K562 (cell line): ENCODE measurements around the gene C19orf44. TPM values are rescaled to one million over a fixed set of nuclear protein-coding genes. Genes with fewer than 3 reads are reported as not detected.

Experiments used
- DDX20 ChIP-seq: fragments of 450-650 bp; IDR thresholded peaks from 2 replicates; pipeline ENCODE4 v1.6.1; 2016; ENCODE audit warnings: missing genetic modification characterization, low read depth, mild to moderate bottlenecking, missing compliant biosample characterization, moderate library complexity
- DNMT1 ChIP-seq: fragments of 450-650 bp; IDR thresholded peaks from 2 replicates; pipeline ENCODE4 v1.6.1; 2016; ENCODE audit warnings: antibody characterized with exemption, mild to moderate bottlenecking
- ELF2 ChIP-seq: fragments of 250-450 bp; sonication (Bioruptor Pico); IDR thresholded peaks from 2 replicates; pipeline ENCODE4 v1.5.0; 2021; ENCODE audit warnings: mild to moderate bottlenecking
- FOXM1 ChIP-seq, 2 experiments: fragments of 450-650 bp in 1 of 2; sonication (generic) in 1 of 2; formaldehyde crosslinking in 1 of 2; IDR thresholded peaks; 2 replicates each; pipeline versions ENCODE4 v1.6.1 to v1.9.0; 2017 to 2022; ENCODE audit warnings: low read depth in 2 of 2, mild to moderate bottlenecking in 2 of 2, missing genetic modification reagents in 1 of 2, moderate library complexity in 1 of 2
- KLF6 ChIP-seq: fragments of 250-450 bp; sonication (Bioruptor Pico); IDR thresholded peaks from 2 replicates; pipeline ENCODE4 v1.4.0; 2020; ENCODE audit warnings: mild to moderate bottlenecking, moderate library complexity, borderline replicate concordance
- MCM5 ChIP-seq: fragments of 450-650 bp; IDR thresholded peaks from 2 replicates; pipeline ENCODE4 v1.6.1; 2016; ENCODE audit warnings: low read depth
- MITF ChIP-seq: IDR thresholded peaks from 2 replicates; pipeline ENCODE4 v1.6.1; 2014; ENCODE audit warnings: antibody characterized with exemption
- MLLT1 ChIP-seq, 2 experiments: fragments of 450-650 bp; IDR thresholded peaks; 2 replicates each; pipeline ENCODE4 v1.6.1; 2016
- NR4A1 ChIP-seq, 2 experiments: fragments of 250-450 bp in 1 of 2; fragments of 450-650 bp in 1 of 2; sonication (Bioruptor Pico) in 1 of 2; IDR thresholded peaks; 2 replicates each; pipeline versions ENCODE4 v1.4.0 to v1.6.1; 2016 to 2020; ENCODE audit warnings: mild to moderate bottlenecking in 2 of 2, missing compliant biosample characterization in 1 of 2, missing genetic modification characterization in 1 of 2, moderate library complexity in 1 of 2
- PATZ1 ChIP-seq: fragments of 250-450 bp; sonication (Bioruptor Pico); IDR thresholded peaks from 2 replicates; pipeline ENCODE4 v1.5.0; 2020; ENCODE audit warnings: mild to moderate bottlenecking, borderline replicate concordance
- RAD51 ChIP-seq: fragments of 450-650 bp; IDR thresholded peaks from 2 replicates; pipeline ENCODE4 v1.7.1; 2016; ENCODE audit warnings: low read depth, mild to moderate bottlenecking, borderline replicate concordance
- RB1 ChIP-seq: fragments of 450-650 bp; IDR thresholded peaks from 2 replicates; pipeline ENCODE4 v1.6.1; 2017; ENCODE audit warnings: low read depth, mild to moderate bottlenecking
- RBM14 ChIP-seq: fragments of 200-400 bp; formaldehyde crosslinking; IDR thresholded peaks from 2 replicates; pipeline ENCODE4 v1.6.1; 2018; ENCODE audit warnings: low read depth, mild to moderate bottlenecking, low read length, moderate library complexity, borderline replicate concordance; ENCODE audit not compliant: insufficient read depth
- SPI1 ChIP-seq: IDR thresholded peaks from 2 replicates; pipeline ENCODE4 v1.6.1; 2011; ENCODE audit warnings: low read depth, low read length, control low read depth, borderline replicate concordance
- XRCC3 ChIP-seq: fragments of 450-650 bp; IDR thresholded peaks from 2 replicates; pipeline ENCODE4 v1.6.1; 2017; ENCODE audit warnings: mild to moderate bottlenecking, moderate library complexity
- ZFP30 ChIP-seq: fragments of 250-450 bp; sonication (Bioruptor Pico); IDR thresholded peaks from 2 replicates; pipeline ENCODE4 v1.8.0; 2022; ENCODE audit warnings: moderate library complexity, mild to moderate bottlenecking, inconsistent platforms, borderline replicate concordance
- ZNF277 ChIP-seq: fragments of 250-450 bp; sonication (Bioruptor Pico); IDR thresholded peaks from 2 replicates; pipeline ENCODE4 v1.8.0; 2022; ENCODE audit warnings: inconsistent platforms, mild to moderate bottlenecking, moderate library complexity, borderline replicate concordance
- ZNF449 ChIP-seq: fragments of 250-450 bp; sonication (Bioruptor Pico); IDR thresholded peaks from 2 replicates; pipeline ENCODE4 v1.8.0; 2022; ENCODE audit warnings: moderate library complexity, mild to moderate bottlenecking, inconsistent platforms
- polyA plus RNA-seq, 8 experiments: library from polyadenylated mRNA; depleted of rRNA in 4 of 8; stranded (reverse) in 5 of 8; unstranded in 3 of 8; fragments of >200 nt; fragmentation: Nextera tagmentation in 2 of 8; fragmentation: Illumina TruSeq in 1 of 8; extraction: Ambion mirVana in 2 of 8; extraction: Trizol in 1 of 8; gene quantifications; 2 replicates each; pipeline versions ENCODE4 v1.2.1 to v1.2.3, GENCODE V29; 2011 to 2014; ENCODE audit warnings: inconsistent platforms in 1 of 8, missing spikeins in 1 of 8
- total RNA-seq, 7 experiments: library from RNA; depleted of rRNA in 6 of 7; stranded (reverse); fragments of >200 nt in 6 of 7; fragmentation: Illumina TruSeq in 2 of 7; extraction: Trizol in 2 of 7; gene quantifications; 2 replicates each; pipeline versions ENCODE4 v1.2.1 to v1.2.3, GENCODE V29; 2011 to 2021; ENCODE audit warnings: low replicate concordance in 1 of 7

C19orf44 gene
- total and polyA plus RNA-seq, 9 of the 15 experiments (the other 6 are each of a cell fraction or from before 2014, with no cell fraction given), result 0.41 to 7.7 (median 3.5) TPM

- TF ChIP-seq ZNF277 (CRISPR knock-in tag), result no peak
- TF ChIP-seq XRCC3, result no peak
- peak; percentile 36; the same call in 1 of the 2 replicates for TF ChIP-seq KLF6 (CRISPR knock-in tag)
- peak; percentile 80 for TF ChIP-seq ZNF449 (CRISPR knock-in tag)
- TF ChIP-seq SPI1, result no peak
- TF ChIP-seq DNMT1, result no peak
- no peak for TF ChIP-seq RB1
- no peak for TF ChIP-seq MCM5
- TF ChIP-seq RAD51, result no peak
- TF ChIP-seq FOXM1 (IDR thresholded peaks at IDR 0.05; ENCODE audit: low read depth), result no peak
- no peak for TF ChIP-seq FOXM1 (CRISPR knock-in tag; IDR thresholded peaks at IDR 0.05; ENCODE audit: low read depth)
- TF ChIP-seq MITF, result no peak
- TF ChIP-seq NR4A1 (CRISPR knock-in tag; IDR thresholded peaks at IDR 0.05), result no peak
- no peak; the same call in 1 of the 2 replicates for TF ChIP-seq NR4A1 (tag; IDR thresholded peaks at IDR 0.05)
- no peak for TF ChIP-seq ZFP30
- 0 out of 2 replicates have a peak, but pooled peaks have one; percentile 37 for TF ChIP-seq ELF2
- TF ChIP-seq MLLT1 (IDR thresholded peaks at IDR 0.05), result no peak
- TF ChIP-seq RBM14, result no peak
- no peak for TF ChIP-seq PATZ1 (CRISPR knock-in tag)
- no peak for TF ChIP-seq DDX20
Observed at GRCh38 chr19:16476401-16476800, 19.8 kb upstream of the C19orf44 start (continued).
